ENCODE measurements around the gene CYLD.

DNA sequence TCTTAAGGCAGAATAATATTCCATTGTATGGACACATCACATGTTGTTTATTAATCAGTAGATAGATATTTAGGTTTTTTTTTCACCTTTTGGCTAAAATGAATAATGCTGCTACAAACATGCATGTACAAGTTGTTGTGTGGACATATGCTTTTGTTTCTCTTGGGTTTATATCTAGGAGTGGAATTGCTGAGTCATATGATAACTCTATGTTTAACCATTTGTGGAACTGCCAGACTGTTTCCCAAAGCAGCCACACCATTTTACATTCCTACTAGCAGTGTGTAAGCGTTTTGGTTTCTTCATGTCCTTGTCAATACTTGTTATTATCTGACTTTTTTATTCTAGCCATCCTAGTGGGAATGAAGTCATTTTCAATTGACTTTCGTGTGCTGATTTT is 21.3 kb downstream of the CYLD start:
- TF ChIP-seq, protein P1, sequence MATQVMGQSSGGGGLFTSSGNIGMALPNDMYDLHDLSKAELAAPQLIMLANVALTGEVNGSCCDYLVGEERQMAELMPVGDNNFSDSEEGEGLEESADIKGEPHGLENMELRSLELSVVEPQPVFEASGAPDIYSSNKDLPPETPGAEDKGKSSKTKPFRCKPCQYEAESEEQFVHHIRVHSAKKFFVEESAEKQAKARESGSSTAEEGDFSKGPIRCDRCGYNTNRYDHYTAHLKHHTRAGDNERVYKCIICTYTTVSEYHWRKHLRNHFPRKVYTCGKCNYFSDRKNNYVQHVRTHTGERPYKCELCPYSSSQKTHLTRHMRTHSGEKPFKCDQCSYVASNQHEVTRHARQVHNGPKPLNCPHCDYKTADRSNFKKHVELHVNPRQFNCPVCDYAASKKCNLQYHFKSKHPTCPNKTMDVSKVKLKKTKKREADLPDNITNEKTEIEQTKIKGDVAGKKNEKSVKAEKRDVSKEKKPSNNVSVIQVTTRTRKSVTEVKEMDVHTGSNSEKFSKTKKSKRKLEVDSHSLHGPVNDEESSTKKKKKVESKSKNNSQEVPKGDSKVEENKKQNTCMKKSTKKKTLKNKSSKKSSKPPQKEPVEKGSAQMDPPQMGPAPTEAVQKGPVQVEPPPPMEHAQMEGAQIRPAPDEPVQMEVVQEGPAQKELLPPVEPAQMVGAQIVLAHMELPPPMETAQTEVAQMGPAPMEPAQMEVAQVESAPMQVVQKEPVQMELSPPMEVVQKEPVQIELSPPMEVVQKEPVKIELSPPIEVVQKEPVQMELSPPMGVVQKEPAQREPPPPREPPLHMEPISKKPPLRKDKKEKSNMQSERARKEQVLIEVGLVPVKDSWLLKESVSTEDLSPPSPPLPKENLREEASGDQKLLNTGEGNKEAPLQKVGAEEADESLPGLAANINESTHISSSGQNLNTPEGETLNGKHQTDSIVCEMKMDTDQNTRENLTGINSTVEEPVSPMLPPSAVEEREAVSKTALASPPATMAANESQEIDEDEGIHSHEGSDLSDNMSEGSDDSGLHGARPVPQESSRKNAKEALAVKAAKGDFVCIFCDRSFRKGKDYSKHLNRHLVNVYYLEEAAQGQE (IDR thresholded peaks at IDR 0.05; ENCODE audit: insufficient read depth in 1 of 2, low read depth in 2 of 2, low read length in 1 of 2), result no peak
- TF ChIP-seq, protein P2, sequence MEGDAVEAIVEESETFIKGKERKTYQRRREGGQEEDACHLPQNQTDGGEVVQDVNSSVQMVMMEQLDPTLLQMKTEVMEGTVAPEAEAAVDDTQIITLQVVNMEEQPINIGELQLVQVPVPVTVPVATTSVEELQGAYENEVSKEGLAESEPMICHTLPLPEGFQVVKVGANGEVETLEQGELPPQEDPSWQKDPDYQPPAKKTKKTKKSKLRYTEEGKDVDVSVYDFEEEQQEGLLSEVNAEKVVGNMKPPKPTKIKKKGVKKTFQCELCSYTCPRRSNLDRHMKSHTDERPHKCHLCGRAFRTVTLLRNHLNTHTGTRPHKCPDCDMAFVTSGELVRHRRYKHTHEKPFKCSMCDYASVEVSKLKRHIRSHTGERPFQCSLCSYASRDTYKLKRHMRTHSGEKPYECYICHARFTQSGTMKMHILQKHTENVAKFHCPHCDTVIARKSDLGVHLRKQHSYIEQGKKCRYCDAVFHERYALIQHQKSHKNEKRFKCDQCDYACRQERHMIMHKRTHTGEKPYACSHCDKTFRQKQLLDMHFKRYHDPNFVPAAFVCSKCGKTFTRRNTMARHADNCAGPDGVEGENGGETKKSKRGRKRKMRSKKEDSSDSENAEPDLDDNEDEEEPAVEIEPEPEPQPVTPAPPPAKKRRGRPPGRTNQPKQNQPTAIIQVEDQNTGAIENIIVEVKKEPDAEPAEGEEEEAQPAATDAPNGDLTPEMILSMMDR (IDR thresholded peaks at IDR 0.05), result no peak
- TF ChIP-seq TCF7L2 (IDR thresholded peaks at IDR 0.05; ENCODE audit: low read depth, low read length), result no peak

All from Panc1 (cell line).